Measurements from ENCODE around the gene HSD3B1. TPM values are rescaled to one million over a fixed set of nuclear protein-coding genes. Genes with fewer than 3 reads are reported as not detected.

Gene HSD3B1
- total and polyA plus RNA-seq, 5 donors from 2014 or later, result not detected

DNA sequence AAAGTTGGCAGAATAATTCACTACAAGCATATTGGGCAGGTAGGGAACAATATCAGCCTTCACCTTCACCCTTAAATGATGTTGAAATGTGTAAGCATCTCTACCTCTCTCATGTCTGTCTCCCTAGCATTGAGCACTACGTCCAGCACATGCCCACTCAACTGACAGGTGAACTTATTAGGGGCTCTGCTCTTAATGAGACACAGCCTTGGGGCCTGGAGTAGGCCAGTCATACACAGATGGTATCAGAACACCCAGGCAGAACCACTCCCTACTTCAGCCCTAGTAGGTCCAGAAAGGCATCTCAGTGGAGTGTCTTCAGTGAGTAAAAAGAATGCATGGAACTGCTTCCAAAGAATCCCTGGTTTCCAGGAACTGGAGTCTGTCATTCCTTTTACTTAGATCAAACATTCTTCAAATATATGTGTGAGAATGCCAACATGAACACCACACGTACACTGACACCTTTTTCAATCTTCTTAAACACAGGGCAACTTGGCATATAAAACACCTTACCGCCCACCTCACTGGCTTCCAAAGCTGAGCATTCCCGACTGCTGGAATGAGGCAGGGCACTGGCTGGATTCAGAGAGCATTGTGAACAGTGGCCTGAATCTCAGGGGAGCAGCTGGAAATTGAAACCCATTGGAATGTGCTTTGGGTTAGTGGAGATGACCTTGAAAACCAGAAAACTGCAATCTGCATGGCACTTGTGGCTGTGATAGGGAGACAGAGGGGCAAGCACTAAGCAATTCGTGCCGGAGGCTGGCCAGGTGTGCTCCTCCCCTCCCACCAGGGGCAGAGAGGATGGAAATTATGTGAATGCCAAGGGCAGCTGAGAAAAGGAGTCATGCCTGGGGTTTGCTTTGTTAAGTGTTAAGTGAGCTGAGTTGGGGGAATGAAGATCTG lies 24.2 kb upstream of the HSD3B1 start:
- no peaks in the 10 kb centered on the region for H3K4me1 Mint-ChIP-seq
- H3K27ac Mint-ChIP-seq, result peak overlapping the region in 1 of 3 donors; percentile 0
- Histone ChIP-seq H3K36me3 (ENCODE audit: control insufficient read depth, insufficient read depth, low read length) (no peaks in the 10 kb centered on the region), H3K4me1 (ENCODE audit: control insufficient read depth, insufficient read depth, low read length, poor library complexity, severe bottlenecking) (no peaks in the 10 kb centered on the region), H3K27me3 (ENCODE audit: control insufficient read depth, insufficient read depth, low read length) (no peaks in the 10 kb centered on the region), H3K4me3 (ENCODE audit: low read depth, low read length) (no peak overlapping the region), H3K9me3 (ENCODE audit: control insufficient read depth in 2 of 2, low read length in 2 of 2) (no peaks in the 10 kb centered on the region), H3K27ac (ENCODE audit: insufficient read depth, low read length, poor library complexity, severe bottlenecking) (no peak overlapping the region)
- no peak overlapping the region for H3K4me3 Mint-ChIP-seq
- DNase-seq, result no peak
- H3K36me3 Mint-ChIP-seq, result no peaks in the 10 kb centered on the region
- H3K27me3 Mint-ChIP-seq, result peaks cover 8% of the 10 kb centered on the region
- H3K9me3 Mint-ChIP-seq, result peaks cover 0 to 2% (median 0%) of the 10 kb centered on the region in 7 donors
- ATAC-seq (ENCODE audit: low read depth in 2 of 2), result no peak

DNA sequence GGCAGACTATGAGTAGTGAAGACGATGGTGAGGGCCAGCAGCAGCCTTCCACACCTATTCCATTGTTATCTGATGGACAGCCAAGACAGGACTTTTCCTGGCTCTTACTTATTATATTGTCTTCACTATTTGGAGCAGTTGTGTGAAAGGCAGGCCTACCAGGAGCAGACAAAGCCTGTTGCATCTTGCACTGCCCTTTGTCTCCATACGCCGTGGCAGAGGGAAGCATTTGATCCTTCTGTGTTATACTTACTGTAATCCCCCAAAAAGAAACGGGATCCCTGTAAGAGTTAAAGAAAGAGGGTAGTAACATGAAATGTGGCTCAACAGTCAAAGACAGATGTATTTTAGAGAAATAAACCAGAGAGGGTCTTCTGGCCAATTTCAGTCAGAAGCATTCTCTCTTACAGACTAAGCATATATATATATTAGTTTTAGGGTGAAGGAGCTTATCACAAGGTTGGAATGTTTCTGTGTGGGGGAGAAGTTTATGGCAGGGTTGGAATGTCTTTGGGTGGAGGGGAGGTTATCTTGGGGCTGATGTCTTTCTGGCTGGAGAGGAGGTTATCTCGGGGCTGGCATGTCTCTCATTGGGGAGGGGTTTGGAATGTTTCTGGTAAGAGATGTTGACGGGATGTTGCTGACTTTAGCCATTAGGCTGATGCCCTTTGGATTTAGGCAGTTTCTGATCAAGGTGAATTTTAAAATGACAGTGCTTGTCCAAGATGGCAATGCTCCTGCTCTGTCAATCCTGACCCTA lies 23.4 kb upstream of the HSD3B1 start:
- no peak for DNase-seq
- H3K4me3 Mint-ChIP-seq, result no peak overlapping the region

DNA sequence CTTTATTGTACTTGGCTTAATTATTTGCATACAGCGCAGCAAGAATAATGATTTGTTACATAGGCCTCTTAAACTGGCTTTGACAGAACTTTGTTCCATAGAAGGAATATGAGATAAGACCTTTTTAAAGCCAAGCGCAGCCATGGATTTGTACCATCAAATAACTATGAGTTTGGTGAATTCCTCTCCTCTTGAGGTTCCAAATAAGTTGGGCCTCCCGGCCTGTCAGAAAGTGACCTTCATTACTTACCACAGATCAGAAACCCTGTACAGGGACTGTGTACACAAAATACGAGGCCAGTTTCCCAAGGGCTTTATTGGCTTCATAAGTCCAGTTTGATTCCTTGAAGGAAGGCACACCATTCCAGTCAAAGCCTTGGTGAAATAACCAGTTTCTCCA lies 21.8 kb upstream of the HSD3B1 start:
- peaks cover 8% of the 10 kb centered on the region for H3K27me3 Mint-ChIP-seq
- Histone ChIP-seq H3K27me3 (ENCODE audit: control insufficient read depth, insufficient read depth, low read length) (no peaks in the 10 kb centered on the region), H3K36me3 (ENCODE audit: control insufficient read depth, insufficient read depth, low read length) (no peaks in the 10 kb centered on the region), H3K27ac (ENCODE audit: insufficient read depth, low read length, poor library complexity, severe bottlenecking) (no peak overlapping the region), H3K9me3 (ENCODE audit: control insufficient read depth in 2 of 2, low read length in 2 of 2) (no peaks in the 10 kb centered on the region), H3K4me1 (ENCODE audit: control insufficient read depth, insufficient read depth, low read length, poor library complexity, severe bottlenecking) (no peaks in the 10 kb centered on the region), H3K4me3 (ENCODE audit: low read depth, low read length) (no peak overlapping the region)
- no peak for ATAC-seq (ENCODE audit: low read depth in 2 of 2)
- H3K27ac Mint-ChIP-seq, result no peak overlapping the region
- no peak for DNase-seq
- H3K4me3 Mint-ChIP-seq, result no peak overlapping the region
- H3K36me3 Mint-ChIP-seq, result no peaks in the 10 kb centered on the region
- H3K9me3 Mint-ChIP-seq, result peaks cover 0 to 2% (median 0%) of the 10 kb centered on the region in 7 donors
- no peaks in the 10 kb centered on the region for H3K4me1 Mint-ChIP-seq

More for the DNA sequence above, 23.4 kb upstream of the HSD3B1 start:
- H3K9me3 ChIP-seq (ENCODE audit: control insufficient read depth in 2 of 2, low read length in 2 of 2), result no peaks in the 10 kb centered on the region
- no peaks in the 10 kb centered on the region for H3K27me3 ChIP-seq (ENCODE audit: control insufficient read depth, insufficient read depth, low read length)
- no peak overlapping the region for H3K27ac ChIP-seq (ENCODE audit: insufficient read depth, low read length, poor library complexity, severe bottlenecking)
- no peaks in the 10 kb centered on the region for H3K36me3 ChIP-seq (ENCODE audit: control insufficient read depth, insufficient read depth, low read length)
- Mint-ChIP-seq H3K36me3 (no peaks in the 10 kb centered on the region), H3K27me3 (peaks cover 8% of the 10 kb centered on the region), H3K9me3 (peaks cover 0 to 2% (median 0%) of the 10 kb centered on the region in 7 donors), H3K27ac (no peak overlapping the region), H3K4me1 (no peaks in the 10 kb centered on the region)
- no peak overlapping the region for H3K4me3 ChIP-seq (ENCODE audit: low read depth, low read length)
- no peaks in the 10 kb centered on the region for H3K4me1 ChIP-seq (ENCODE audit: control insufficient read depth, insufficient read depth, low read length, poor library complexity, severe bottlenecking)
- no peak for ATAC-seq (ENCODE audit: low read depth in 2 of 2)

DNA sequence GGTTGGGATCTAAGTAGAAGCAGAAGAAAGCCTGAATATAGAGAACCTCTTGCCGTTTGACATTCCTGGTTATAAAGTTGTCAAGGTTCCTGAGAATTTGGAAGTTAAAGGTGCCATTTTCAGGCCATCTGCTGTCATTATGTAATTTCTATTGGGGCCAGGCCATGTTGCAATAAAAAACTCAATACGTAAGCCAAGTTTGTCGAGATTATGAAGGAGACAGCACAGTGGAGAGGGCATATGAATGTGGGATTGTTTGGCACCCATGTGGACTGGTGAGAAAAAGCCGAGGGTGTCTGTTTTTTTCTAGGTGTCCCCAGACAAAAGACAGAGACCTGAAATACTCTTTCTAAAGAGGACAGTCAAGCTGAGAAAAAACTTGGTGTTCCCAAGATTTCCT lies 18.8 kb upstream of the HSD3B1 start:
- Histone ChIP-seq H3K27ac (ENCODE audit: insufficient read depth, low read length, poor library complexity, severe bottlenecking) (no peak overlapping the region), H3K4me3 (ENCODE audit: low read depth, low read length) (no peak overlapping the region), H3K9me3 (ENCODE audit: control insufficient read depth in 2 of 2, low read length in 2 of 2) (no peaks in the 10 kb centered on the region), H3K27me3 (ENCODE audit: control insufficient read depth, insufficient read depth, low read length) (no peaks in the 10 kb centered on the region), H3K4me1 (ENCODE audit: control insufficient read depth, insufficient read depth, low read length, poor library complexity, severe bottlenecking) (no peaks in the 10 kb centered on the region), H3K36me3 (ENCODE audit: control insufficient read depth, insufficient read depth, low read length) (no peaks in the 10 kb centered on the region)
- Mint-ChIP-seq H3K36me3 (no peaks in the 10 kb centered on the region), H3K4me3 (no peak overlapping the region), H3K27me3 (peaks cover 10% of the 10 kb centered on the region), H3K9me3 (peaks cover 0 to 5% (median 0%) of the 10 kb centered on the region in 7 donors), H3K27ac (no peak overlapping the region), H3K4me1 (no peaks in the 10 kb centered on the region)
- ATAC-seq (ENCODE audit: low read depth in 2 of 2) (no peak), DNase-seq (no peak)

DNA sequence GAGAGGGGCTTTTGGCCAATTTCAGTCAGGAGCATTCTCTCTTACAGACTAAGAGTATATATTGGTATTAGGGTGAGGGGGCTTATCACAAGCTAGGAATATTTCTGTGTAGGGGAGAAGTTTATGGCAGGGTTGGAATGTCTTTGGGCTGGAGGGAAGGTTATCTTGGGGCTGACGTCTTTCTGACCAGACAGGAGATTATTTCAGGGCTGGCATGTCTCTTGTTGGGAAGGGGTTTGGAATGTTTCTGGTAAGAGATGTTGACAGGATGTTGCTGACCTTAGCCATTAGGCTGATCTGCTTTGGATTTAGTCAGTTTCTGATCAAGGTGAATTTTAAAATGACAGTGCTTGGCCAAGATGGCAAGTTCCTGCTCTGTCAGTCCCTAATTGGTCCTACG lies 17.8 kb upstream of the HSD3B1 start:
- Histone ChIP-seq H3K27ac (ENCODE audit: insufficient read depth, low read length, poor library complexity, severe bottlenecking) (no peak overlapping the region), H3K36me3 (ENCODE audit: control insufficient read depth, insufficient read depth, low read length) (no peaks in the 10 kb centered on the region), H3K27me3 (ENCODE audit: control insufficient read depth, insufficient read depth, low read length) (no peaks in the 10 kb centered on the region), H3K4me3 (ENCODE audit: low read depth, low read length) (no peak overlapping the region), H3K9me3 (ENCODE audit: control insufficient read depth in 2 of 2, low read length in 2 of 2) (no peaks in the 10 kb centered on the region), H3K4me1 (ENCODE audit: control insufficient read depth, insufficient read depth, low read length, poor library complexity, severe bottlenecking) (no peaks in the 10 kb centered on the region)
- Mint-ChIP-seq H3K4me3 (no peak overlapping the region), H3K27me3 (peaks cover 5% of the 10 kb centered on the region), H3K27ac (no peak overlapping the region), H3K36me3 (no peaks in the 10 kb centered on the region), H3K4me1 (no peaks in the 10 kb centered on the region), H3K9me3 (peaks cover 0 to 5% (median under 1%) of the 10 kb centered on the region in 7 donors)
- DNase-seq (no peak), ATAC-seq (ENCODE audit: low read depth in 2 of 2) (no peak)

DNA sequence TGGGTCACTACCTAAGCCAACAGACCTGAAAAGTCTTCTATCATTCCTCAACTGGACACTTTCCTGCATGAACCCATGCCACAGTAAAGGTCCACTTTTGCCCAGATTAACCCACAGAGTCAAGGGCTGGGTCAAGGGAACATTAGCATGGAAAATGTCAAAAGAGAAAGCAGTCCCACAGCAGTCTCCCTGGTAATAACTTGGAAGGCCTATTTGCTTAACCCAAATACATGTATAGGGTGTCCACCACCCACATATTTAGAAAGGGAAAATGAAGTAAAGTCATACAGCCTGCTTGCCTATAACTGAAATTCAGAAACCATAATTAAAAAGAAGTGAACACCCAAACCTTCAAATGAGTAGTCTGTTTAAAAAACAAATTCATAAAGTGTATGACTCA lies 16.1 kb upstream of the HSD3B1 start:
- H3K4me3 ChIP-seq (ENCODE audit: low read depth, low read length), result no peak overlapping the region
- no peaks in the 10 kb centered on the region for H3K27me3 ChIP-seq (ENCODE audit: control insufficient read depth, insufficient read depth, low read length)
- no peak overlapping the region for H3K27ac Mint-ChIP-seq
- no peak overlapping the region for H3K27ac ChIP-seq (ENCODE audit: insufficient read depth, low read length, poor library complexity, severe bottlenecking)
- no peaks in the 10 kb centered on the region for H3K36me3 Mint-ChIP-seq
- ATAC-seq (ENCODE audit: low read depth in 2 of 2) (no peak), DNase-seq (no peak)
- H3K36me3 ChIP-seq (ENCODE audit: control insufficient read depth, insufficient read depth, low read length), result no peaks in the 10 kb centered on the region
- peaks cover 5% of the 10 kb centered on the region for H3K27me3 Mint-ChIP-seq
- H3K4me1 ChIP-seq (ENCODE audit: control insufficient read depth, insufficient read depth, low read length, poor library complexity, severe bottlenecking), result no peaks in the 10 kb centered on the region
- no peaks in the 10 kb centered on the region for H3K9me3 ChIP-seq (ENCODE audit: control insufficient read depth in 2 of 2, low read length in 2 of 2)
- peaks cover 0 to 9% (median 4%) of the 10 kb centered on the region in 7 donors for H3K9me3 Mint-ChIP-seq
- H3K4me3 Mint-ChIP-seq, result no peak overlapping the region
- no peaks in the 10 kb centered on the region for H3K4me1 Mint-ChIP-seq

DNA sequence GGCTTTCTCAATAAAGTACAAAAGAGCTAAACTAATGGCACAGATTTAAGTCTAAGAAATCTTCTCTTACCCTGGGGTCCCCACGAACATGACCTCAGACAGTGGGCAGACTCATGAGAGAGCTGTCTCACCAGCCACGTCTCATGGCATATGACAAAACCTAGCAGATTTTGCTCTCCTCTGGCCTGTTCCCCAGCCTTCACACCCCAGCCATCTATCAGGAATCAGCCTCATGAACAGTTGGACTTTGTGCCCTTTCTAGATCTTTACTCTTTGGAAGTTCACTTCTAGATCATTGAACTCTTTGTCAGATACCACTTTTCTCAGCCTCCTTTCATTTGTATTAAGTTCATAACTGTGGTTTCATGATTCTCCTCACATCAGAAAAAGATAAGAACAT lies 14.2 kb upstream of the HSD3B1 start:
- no peaks in the 10 kb centered on the region for H3K9me3 ChIP-seq (ENCODE audit: control insufficient read depth in 2 of 2, low read length in 2 of 2)
- no peak for DNase-seq
- H3K27me3 ChIP-seq (ENCODE audit: control insufficient read depth, insufficient read depth, low read length), result no peaks in the 10 kb centered on the region
- H3K4me3 ChIP-seq (ENCODE audit: low read depth, low read length), result no peak overlapping the region
- peaks cover 0 to 14% (median 5%) of the 10 kb centered on the region in 7 donors for H3K9me3 Mint-ChIP-seq
- H3K27ac Mint-ChIP-seq, result no peak overlapping the region
- H3K4me1 ChIP-seq (ENCODE audit: control insufficient read depth, insufficient read depth, low read length, poor library complexity, severe bottlenecking), result no peaks in the 10 kb centered on the region
- no peaks in the 10 kb centered on the region for H3K4me1 Mint-ChIP-seq
- ATAC-seq (ENCODE audit: low read depth in 2 of 2), result no peak
- no peaks in the 10 kb centered on the region for H3K36me3 ChIP-seq (ENCODE audit: control insufficient read depth, insufficient read depth, low read length)
- no peaks in the 10 kb centered on the region for H3K36me3 Mint-ChIP-seq
- no peak overlapping the region for H3K4me3 Mint-ChIP-seq
- peaks cover 5% of the 10 kb centered on the region for H3K27me3 Mint-ChIP-seq
- H3K27ac ChIP-seq (ENCODE audit: insufficient read depth, low read length, poor library complexity, severe bottlenecking), result no peak overlapping the region

Data from CD4-positive, CD25-positive, alpha-beta regulatory T cell (primary cell).